ENCODE measurements around the gene POLR2J3.
"Not testable (repeated sequence)": the region's sequence is repeated elsewhere in the genome, so short reads cannot be mapped to it uniquely, and the experiment has no call there.

The POLR2J3 gene

DNA sequence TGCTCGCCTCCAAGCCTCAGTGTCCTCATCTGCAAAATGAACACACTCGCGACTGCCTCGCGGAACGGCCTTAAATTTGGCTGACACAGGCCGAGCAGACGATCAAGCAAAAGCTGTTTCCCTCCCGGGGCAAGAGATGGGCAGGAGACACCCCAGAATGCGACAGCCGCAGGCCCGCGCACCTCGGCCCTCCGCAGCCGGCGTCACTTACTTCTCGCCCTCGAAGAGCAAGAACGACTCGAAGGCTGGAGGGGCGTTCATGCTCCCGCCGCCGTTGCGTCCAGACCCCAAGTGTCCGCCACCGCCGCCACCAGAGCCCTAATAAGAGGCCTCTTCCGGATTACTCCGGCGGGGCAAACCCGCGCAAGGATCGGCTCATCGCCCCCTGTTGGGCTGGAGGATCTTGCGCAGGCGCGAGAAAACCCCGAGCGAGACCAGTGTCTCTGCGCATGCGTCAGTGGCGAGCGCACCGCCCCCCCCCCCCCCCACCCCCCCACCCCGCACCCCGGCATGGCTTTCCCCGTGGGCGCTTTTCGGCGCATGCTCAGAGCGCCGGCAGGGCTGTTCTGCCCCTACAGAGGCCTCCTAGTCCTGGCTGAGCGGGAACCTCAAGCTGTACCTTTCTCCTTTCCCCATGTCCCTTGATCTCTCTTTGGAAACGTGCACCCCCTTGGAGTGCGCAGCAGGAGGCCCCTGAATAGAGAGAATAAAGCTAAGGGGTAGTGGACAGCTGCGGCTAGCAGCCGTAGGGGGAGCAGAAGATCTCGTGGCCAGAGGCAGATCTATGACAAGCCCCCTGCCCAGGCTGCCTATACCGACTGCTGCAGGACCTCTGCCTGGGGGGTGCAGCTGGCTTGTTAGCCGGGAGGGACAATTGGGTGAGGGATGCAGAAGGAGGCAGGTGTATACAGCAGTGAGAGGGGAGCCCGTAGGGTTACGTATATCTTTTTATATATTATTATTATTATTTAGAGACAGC lies at the start of gene POLR2J3:
Gene POLR2J3, minus strand, starts transcription at position 323 of the 979 bp plus-strand sequence. Its CDS starts 62 bp downstream, at position 261.
- peak; percentile 66 for FAIRE-seq
- DNase-seq (ENCODE audit: insufficient read length, low spot score) = not testable (repeated sequence)

DNA sequence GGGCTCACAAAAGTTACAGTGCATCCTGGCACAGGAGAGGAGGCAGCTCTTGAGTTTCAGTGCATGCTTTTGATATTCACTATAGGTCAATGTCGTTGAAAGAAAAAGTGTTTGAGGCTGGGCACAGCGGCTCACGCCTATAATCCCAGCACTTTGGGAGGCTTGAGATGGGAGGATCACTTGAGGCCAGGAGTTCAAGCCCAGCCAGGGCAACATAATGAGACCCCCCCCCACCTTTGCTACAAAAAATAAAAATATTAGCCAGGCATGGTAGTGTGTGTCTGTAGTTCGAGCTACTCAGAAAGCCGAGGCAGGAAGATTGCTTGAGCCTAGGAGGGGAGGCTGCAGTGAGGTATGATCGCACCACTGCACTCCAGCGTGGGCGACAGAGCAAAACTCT lies 45.7 kb upstream of the POLR2J3 start:
- not testable (repeated sequence) for FAIRE-seq; DNase-seq (ENCODE audit: insufficient read length, low spot score)

DNA sequence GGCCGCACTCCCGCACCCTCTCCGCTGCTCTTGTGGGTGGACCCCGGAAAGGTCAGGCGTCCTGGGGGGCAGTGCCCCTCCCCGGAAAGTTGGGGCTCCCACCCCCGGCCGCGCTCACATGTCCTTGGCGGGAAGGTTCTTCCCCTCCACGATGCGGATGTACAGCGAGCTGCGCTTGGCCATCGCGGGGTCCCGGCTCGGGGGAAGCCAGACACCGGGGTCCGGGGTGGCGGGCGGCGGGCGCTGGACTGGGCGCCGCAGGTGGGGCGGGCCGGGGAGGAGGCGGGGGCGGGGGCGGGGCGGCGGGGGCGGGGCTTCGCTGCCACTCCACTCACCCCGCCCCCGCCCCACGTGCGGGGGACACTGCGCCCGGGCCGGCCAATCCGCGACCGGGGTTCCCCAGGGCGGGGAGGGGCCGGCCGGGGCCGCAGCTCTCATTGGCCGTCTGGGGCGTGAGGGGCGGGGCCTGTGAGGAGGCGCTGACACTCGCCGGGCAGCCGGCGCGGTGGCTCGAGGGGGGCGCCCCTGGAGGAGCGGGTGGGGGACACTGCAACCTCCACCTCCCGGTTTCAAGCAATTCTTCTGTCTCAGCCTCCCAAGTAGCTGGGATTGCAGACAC lies 44.2 kb upstream of the POLR2J3 start, which contains the start of gene RASA4:
Gene RASA4, minus strand, starts transcription at position 250 of the 619 bp plus-strand sequence. Its CDS starts 67 bp downstream, at position 183.
- not testable (repeated sequence) for DNase-seq (ENCODE audit: insufficient read length, low spot score)
- peak; percentile 51 for FAIRE-seq

DNA sequence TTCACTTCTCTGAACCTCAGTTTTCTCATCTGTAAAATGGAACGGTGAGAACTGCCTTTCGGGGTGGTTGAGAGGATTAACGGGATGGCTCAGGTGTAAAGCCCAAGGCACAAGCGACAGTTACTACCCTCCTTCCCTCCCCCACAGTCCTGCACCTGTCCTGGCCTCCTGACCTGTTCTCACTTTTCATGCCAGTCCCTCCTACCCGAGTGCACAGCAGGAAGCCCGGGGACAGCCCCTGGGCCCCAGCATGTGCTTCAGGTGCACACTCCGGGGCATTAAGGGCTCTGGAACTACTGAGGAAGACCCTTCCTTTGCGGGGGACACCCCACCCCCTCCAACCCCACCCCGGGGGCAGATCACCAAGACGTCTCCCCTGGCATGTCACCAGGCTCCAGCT lies 43.5 kb upstream of the POLR2J3 start:
- not testable (repeated sequence) for FAIRE-seq

DNA sequence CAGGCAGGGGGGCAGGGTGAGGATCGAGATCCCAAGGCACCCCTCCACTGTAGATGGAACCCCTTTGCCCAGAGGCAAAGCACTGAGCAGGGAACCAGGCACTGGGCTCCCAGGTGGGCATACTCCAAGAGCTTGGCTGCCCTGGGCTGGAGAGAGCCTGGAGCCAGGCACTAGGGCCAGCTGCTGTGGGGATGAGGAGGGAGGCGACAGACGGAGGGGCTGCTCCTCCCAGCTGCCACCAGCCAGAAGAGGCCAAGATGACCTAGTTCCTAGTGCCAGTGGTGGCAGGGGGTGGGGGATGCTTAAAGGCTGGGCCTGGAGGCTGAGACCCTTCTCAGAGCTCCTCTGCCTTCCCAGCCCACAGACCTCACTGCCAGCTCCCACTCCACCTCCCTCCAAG lies 42.5 kb upstream of the POLR2J3 start:
- DNase-seq (ENCODE audit: insufficient read length, low spot score); FAIRE-seq: not testable (repeated sequence)

More for the DNA sequence above, 43.5 kb upstream of the POLR2J3 start:
- DNase-seq (ENCODE audit: insufficient read length, low spot score) = not testable (repeated sequence)

DNA sequence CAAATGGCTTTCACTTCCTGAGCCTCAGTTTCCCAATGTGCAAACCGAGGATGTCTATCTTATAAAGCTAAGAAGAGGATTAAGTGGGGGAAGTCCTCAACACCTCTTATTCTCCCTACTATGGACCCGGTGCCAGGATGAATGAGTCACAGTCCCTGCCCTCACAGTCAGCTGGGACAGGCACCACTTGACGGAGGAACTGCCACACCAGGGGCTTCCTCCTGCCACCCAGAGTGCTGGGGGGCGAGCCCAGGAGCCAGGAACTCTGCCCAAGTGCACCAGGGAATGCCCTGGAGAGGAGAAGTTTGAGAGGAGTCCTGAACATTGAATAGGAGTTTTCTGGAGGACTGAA lies 41.9 kb upstream of the POLR2J3 start:
- DNase-seq (ENCODE audit: insufficient read length, low spot score); FAIRE-seq: not testable (repeated sequence)

DNA sequence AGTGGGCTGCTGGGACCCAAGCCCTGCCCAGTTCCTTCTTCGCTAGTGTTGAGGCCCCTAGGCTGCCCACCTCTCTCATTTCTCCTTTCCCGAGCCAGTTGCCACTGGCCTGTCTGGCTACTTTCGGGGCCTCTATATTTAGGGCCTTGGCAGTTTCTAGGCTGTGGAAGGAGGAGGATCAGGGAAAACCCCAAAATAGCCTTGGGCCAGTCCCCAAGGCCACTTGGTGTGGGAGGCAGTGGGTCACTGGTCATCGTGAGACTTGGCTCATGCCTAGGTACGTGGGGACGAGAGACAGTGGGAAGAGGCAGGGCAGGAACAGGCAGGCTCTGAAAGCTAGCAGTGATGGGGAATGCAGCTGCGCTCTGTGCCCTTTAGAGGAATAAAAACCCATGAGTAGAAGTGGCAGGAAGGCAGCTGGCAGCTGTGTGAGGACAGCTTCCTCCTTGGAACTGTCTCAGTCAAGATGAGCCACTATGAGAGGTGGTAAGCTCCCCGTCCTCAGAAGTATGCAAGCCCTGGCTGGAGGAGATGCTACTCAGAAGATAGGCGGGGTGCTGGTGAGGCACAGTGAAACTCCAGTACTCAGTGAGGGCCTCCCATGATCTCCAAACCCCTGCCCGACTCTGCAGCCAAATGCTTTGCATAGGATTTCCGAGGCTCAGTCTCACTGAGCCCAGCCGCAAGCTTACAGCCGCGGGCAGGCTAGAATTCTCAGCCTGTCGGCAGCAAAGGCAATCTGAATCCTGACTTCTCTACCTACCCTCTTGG lies 41.4 kb upstream of the POLR2J3 start:
- peak; percentile 100 for FAIRE-seq
- DNase-seq (ENCODE audit: insufficient read length, low spot score) = not testable (repeated sequence)

DNA sequence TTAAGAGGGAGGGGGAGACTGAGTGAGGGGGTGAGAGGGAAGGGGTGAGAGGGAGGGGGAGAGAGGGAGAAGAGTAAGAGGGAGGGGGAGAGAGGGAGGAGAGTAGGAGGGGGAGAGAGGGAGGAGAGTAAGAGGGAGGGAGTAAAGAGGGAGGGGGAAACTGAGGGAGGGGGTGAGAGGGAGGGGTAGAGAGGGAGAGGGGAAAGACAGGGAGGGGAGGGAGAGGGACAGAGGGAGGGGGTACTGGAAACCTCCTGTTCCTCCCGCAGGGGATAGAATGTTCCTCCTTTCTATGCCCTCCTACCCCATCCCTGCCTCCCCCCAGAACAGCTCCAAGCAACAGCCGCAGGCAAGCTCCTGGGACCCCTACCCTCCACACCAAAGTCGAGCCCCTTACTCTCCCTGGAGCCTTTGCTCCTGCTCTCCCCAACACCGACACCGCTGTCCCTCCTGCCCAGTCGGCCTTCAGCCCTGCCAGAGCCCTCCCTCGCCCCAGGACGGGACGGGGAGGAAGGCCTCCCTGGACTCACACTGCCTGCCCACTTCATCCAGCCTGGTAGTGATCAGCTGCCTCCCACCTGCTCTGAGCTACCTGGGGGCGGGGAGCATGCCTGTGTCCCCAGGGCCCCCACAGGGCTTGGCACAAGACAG lies 39.4 kb upstream of the POLR2J3 start:
- FAIRE-seq; DNase-seq (ENCODE audit: insufficient read length, low spot score): not testable (repeated sequence)

DNA sequence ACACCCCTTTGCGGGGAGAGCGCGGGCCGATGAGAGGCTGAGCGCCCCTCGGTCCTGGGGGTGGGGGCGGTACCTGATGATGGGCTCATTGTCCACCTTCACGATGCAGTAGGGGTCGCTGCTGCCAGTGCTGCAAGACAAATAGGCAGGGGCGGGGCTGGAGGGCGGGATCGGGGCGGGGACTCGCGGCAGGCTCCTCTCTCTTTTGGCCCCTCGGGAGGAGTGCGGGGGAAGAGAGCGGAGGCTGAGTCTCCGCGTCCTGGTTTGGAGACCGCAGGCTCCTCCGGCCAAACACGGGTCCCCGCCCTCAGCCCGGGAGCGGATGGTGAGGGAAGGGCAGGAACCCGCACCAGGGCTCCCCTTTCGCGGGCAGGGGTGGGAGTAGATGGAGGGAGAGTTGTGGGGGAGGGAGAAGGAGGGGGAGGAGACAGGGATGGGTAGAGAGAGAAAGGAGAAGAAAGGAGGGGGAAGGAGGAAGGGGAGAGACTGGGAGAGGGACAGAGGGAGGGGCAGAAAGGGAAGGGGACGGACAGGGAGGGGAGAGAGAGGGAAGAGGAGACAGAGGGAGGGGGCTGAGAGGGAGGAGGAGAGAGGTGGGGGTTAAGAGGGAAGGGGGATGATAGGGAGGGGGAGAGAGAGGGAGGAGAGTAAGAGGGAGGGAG lies 38.8 kb upstream of the POLR2J3 start:
- DNase-seq (ENCODE audit: insufficient read length, low spot score) = not testable (repeated sequence)
- peak; percentile 94 for FAIRE-seq

DNA sequence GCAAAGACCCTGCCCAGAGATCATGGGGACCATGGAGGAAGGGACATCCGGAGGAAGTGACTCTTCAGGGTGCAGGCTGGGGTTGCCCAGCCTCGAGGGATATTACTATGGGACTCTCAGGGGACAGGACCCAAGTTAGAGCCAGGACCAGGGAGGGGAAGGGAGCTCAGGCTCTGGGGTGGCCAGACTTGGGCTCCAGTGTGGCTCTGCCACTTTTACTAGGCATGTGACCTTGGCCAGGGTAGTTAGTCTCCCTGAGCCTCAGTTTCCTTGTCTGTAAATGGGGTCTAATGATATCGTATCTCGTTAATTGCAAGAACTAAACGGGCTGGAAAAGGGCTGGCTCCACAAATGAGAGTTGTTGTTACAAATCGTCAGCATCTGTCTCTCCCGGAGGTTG lies 38.1 kb upstream of the POLR2J3 start:
- DNase-seq (ENCODE audit: insufficient read length, low spot score); FAIRE-seq: not testable (repeated sequence)

DNA sequence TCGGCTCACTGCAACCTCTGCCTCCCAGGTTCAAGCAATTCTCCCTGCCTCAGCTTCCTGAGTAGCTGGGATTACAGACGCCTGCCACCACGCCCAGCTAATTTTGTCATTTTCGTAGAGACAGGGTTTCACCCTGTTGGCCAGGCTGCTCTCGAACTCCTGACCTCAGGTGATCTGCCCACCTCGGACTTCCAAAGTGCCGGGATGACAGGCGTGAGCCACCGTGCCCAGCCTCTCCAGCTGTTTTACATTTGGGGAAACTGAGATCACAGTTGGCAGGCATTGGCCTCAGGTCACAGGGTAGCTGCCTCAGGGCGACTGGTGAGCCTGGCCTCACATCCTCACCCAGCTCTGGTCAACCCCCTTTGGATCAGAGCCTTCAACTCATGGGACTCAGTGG lies 37.4 kb upstream of the POLR2J3 start:
- DNase-seq (ENCODE audit: insufficient read length, low spot score); FAIRE-seq: not testable (repeated sequence)

DNA sequence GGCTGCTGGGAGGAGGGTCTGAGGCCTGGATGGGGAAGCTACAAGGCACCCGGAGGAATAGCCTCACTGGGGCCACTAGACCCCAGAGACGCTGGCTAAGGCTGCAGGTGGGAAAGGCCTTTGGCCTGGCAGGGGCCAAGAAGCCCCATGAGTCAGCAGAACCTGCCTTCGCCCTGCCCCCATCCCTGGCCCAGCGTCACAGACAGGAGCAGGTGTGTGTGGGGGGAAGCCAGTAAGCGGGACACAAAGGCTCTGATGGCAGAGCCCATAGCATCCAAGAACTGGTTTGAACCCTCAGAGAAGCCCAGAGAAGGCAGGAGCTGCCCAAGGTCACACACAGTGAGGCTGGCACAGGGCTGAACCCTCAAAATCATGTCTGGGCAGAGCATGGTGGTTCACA lies 34.5 kb upstream of the POLR2J3 start:
- DNase-seq (ENCODE audit: insufficient read length, low spot score); FAIRE-seq: not testable (repeated sequence)

DNA sequence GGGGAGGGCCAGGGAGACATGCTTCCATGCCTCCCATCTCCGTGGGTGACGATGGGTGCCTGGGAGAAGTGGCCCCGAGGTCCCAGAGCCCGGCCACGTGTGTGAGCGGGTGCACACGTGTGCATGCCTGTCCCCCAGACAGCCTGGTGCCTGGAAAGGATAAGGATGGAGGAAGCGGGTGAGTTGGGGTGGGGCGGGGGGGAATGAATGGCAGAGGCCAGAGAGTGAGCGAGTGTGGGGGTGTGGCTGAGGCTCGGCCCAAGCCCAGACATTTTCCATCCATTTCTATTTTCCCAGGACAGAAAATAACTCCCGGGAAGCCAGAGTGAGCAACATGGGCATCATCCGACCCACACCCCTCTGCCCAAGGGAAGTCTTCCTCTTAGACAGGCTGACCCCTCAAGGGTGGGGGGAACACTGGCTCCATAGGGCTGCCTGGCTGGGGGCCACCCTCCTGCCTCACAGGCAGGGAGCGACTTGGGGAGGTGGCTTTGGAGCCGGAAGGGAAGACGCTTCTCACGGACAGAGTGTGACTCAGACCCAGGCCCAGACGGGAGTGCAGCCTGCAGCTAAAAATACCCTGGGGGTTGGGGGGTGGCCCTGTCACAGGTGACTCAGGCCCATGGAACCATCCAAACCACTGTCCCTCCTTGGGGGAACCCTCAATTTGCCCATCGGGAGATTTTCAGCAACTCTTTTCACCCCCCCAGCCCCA lies 32.2 kb upstream of the POLR2J3 start:
- FAIRE-seq; DNase-seq (ENCODE audit: insufficient read length, low spot score): not testable (repeated sequence)

DNA sequence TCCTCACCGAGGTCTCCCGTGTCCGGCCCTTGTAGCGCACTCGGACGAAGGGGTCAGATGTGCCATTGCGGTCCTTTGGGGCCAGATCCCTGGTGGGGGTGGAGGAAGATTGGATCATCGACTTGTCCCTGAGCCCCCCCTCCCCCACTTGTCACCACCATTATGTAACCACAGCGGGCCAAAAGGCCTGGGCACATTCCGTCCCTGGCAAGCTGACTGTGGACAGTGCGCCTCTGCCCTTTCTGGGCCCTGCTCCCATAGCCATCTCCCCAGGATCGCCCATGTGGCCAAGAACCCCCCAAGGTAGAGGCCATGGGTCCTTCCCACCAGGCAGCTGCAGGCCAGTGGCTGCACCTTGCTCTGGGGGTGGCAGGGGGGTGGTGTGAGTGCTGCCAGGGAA lies 29.9 kb upstream of the POLR2J3 start:
- FAIRE-seq; DNase-seq (ENCODE audit: insufficient read length, low spot score): not testable (repeated sequence)

DNA sequence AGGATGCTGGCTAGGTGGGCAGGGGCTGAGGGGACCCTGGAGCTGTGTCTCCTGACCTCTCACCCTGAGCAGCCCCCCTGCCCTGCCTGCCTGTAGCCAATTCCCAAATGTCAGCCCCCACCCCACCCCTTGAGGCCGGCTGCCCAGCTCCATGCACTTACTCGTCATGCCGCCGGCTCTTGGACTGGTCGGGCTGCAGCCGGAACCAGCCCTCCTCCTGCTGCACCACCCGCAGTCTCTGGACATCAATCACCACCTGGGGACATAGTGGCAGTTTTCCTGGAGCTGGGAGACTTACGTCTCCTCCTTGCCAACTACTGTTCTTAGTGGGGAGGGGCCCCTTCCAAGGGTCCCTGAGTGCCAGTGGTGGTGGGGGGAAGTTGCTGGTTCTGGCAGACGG lies 27.3 kb upstream of the POLR2J3 start:
- FAIRE-seq; DNase-seq (ENCODE audit: insufficient read length, low spot score): not testable (repeated sequence)

DNA sequence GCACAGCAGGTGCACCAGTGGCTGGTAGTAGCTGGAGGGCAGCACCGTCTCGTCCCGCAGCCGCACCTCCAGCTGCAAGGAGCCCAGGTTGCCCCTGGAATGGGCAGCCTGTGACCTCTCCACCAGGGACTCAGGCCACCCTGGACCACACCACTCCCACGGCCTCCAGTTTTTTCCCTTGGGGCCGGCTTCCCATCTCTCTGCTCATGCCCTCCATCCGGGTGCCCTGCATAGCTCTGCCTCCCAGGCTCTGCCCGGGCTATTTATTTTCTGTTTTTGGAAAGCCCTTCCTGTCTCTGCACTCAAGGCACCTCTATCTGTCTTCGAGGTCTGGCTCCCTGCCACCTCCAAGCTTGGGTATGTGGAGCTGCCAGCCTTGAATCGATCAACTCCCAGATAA lies 23.7 kb upstream of the POLR2J3 start:
- DNase-seq (ENCODE audit: insufficient read length, low spot score); FAIRE-seq: not testable (repeated sequence)

DNA sequence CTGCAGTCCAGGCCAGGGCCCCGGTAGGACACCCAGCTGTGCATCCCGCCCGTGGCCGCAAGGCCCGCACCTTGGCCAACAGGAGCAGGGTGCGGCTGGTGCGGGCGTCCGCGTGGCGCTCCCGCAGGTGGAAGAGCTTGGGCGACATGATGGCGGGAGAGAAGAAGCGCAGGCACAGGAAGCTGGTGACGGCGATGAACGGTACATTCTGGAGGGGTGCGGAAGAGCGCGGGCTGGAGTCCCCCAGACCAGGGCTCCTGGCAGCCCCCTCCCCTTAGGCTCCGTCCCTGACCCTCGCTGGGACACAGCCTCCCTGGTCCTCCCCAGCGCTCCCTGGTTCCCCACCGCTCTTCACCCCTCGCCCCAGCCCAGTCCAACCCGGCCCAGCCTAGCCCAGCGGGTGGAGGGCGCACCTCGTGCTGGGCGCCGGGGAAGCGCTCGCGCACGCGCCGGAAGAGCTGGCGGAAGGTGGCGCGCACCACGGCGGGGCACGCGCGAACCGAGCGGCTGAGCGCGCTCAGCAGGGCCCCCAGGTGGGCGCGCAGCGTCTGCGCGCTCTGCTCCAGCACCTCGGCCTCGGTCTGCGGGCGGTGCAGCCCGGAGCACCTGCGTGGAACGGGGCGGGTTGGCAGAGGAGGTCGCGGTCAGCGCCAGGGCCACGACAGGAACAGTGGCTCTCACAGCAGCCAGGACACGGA lies 21.4 kb upstream of the POLR2J3 start:
- not testable (repeated sequence) for FAIRE-seq; DNase-seq (ENCODE audit: insufficient read length, low spot score)

DNA sequence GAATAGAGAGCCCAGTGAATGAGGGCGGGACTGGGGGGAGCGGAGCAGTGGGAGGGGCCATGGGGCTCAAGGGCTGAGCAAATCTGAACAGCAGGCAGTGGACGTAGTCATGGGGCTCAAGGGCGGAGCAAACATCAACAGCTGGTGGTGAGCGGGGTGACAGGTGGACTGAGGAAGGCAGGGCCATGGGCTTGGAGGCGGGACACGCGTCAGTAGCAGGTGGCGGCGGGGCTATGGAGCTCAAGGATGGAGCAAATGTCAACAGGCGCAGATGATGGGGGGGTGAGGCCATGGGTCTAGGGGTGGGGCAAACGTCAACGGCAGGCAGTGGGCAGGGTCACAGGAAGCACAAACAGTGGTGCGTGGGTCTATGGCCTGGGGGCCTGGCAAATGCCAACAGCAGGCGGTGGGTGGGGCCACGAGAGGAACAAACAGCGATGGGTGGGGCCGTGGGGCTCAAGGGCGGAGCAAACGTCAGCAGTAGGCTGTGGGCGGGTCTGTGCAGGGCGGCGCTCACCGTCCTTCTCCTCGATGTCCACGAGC lies 20.2 kb upstream of the POLR2J3 start:
- DNase-seq (ENCODE audit: insufficient read length, low spot score); FAIRE-seq: not testable (repeated sequence)

Measured in GM19239 (cell line).